H1 (cell line): Measurements from ENCODE around the gene CDKN1B. TPM values are rescaled to one million over a fixed set of nuclear protein-coding genes. Genes with fewer than 3 reads are reported as not detected.
A peak's percentile ranks its signal among the peaks of the same experiment; 100 is the strongest.

Experiments
- CTCF ChIA-PET: fragments of 300-600 bp; sonication (Branson Sonifier 250); formaldehyde crosslinking; loops from one replicate; lab custom pipeline; 2021; ENCODE audit not compliant: partially characterized antibody; lab: Charles Lee
- POLR2A ChIA-PET: fragments of 300-600 bp; sonication (Branson Sonifier 250); formaldehyde crosslinking; loops from one replicate; lab custom pipeline; 2021; ENCODE audit warnings: inconsistent platforms; ENCODE audit not compliant: partially characterized antibody; lab: Charles Lee
- DNase-seq, 2 experiments: peaks; one replicate each; pipeline versions ENCODE4 v3.0.0 to v3.0.0-alpha.2; 2010 to 2022; ENCODE audit warnings: low spot score in 2 of 2, low read depth in 1 of 2, mixed read lengths in 1 of 2
- FAIRE-seq: peaks from 2 replicates; lab custom pipeline; 2011; peaks lifted over from hg19 to GRCh38; lab: Jason Lieb, UNC
- H2AFZ ChIP-seq: 2 replicates; pipeline ENCODE4 v1.8.1; 2012; ENCODE audit warnings: low read length, inconsistent platforms
- H2AK5ac ChIP-seq: 2 replicates; pipeline ENCODE4 v1.6.1; 2013; ENCODE audit warnings: low read depth, low read length
- H2BK120ac ChIP-seq: replicated peaks from 2 replicates; pipeline ENCODE3; 2013; ENCODE audit warnings: low read depth, low read length, inconsistent platforms
- H2BK12ac ChIP-seq: 2 replicates; pipeline ENCODE4 v1.6.1; 2013; ENCODE audit warnings: low read depth, low read length
- H2BK15ac ChIP-seq: 2 replicates; pipeline ENCODE4 v1.6.1; 2013; ENCODE audit warnings: low read length
- H2BK20ac ChIP-seq: 2 replicates; pipeline ENCODE4 v1.6.1; 2013; ENCODE audit warnings: low read length
- H2BK5ac ChIP-seq: 2 replicates; pipeline ENCODE4 v1.6.1; 2013; ENCODE audit warnings: low read depth, low read length
- H3K14ac ChIP-seq: 2 replicates; pipeline ENCODE4 v1.6.1; 2013; ENCODE audit warnings: inconsistent platforms; ENCODE audit not compliant: insufficient read length
- H3K18ac ChIP-seq: 2 replicates; pipeline ENCODE4 v1.6.1; 2013; ENCODE audit warnings: low read length; ENCODE audit errors: extremely low read depth
- H3K23ac ChIP-seq: 2 replicates; pipeline ENCODE4 v1.6.1; 2013; ENCODE audit warnings: inconsistent platforms; ENCODE audit not compliant: insufficient read length
- H3K23me2 ChIP-seq: 2 replicates; pipeline ENCODE4 v1.6.1; 2013; ENCODE audit warnings: low read depth, low read length
- H3K27ac ChIP-seq: 2 replicates; pipeline ENCODE4 v1.6.1; 2011; ENCODE audit warnings: low read depth, low read length, inconsistent platforms
- H3K27me3 ChIP-seq, 4 experiments: replicated peaks in 1 of 4; 1 replicate in 1 of 4; 2 replicates in 3 of 4; pipeline versions ENCODE4 v1.6.1 to v1.8.1; 2011 to 2013; ENCODE audit warnings: low read length in 3 of 4, mild to moderate bottlenecking in 3 of 4, inconsistent platforms in 2 of 4, mixed read lengths in 2 of 4, moderate library complexity in 1 of 4; ENCODE audit not compliant: control insufficient read depth in 3 of 4, insufficient read depth in 3 of 4; ENCODE audit errors: extremely low read depth in 1 of 4
- H3K36me3 ChIP-seq, 4 experiments: 2 replicates each; pipeline versions ENCODE4 v1.6.1 to v1.8.1; 2011 to 2013; ENCODE audit warnings: mild to moderate bottlenecking in 4 of 4, low read length in 3 of 4, moderate library complexity in 2 of 4, control low read depth in 1 of 4, inconsistent platforms in 1 of 4; ENCODE audit not compliant: insufficient read depth in 4 of 4, control insufficient read depth in 2 of 4
- H3K4ac ChIP-seq: replicated peaks from 2 replicates; pipeline ENCODE3; 2013; ENCODE audit warnings: low read length, low read depth, mixed read lengths, inconsistent platforms; ENCODE audit not compliant: insufficient read length
- H3K4me1 ChIP-seq, 4 experiments: replicated peaks in 1 of 4; 1 replicate in 1 of 4; 2 replicates in 3 of 4; pipeline versions ENCODE4 v1.6.1 to v1.8.1; 2011 to 2013; ENCODE audit warnings: low read length in 3 of 4, inconsistent platforms in 2 of 4, mixed read lengths in 1 of 4; ENCODE audit not compliant: insufficient read depth in 4 of 4, control insufficient read depth in 3 of 4
- H3K4me2 ChIP-seq, 2 experiments: 2 replicates each; pipeline versions ENCODE4 v1.6.1 to v1.8.1; 2011 to 2013; ENCODE audit warnings: low read depth in 2 of 2, low read length in 2 of 2, control low read depth in 1 of 2, inconsistent platforms in 1 of 2, mild to moderate bottlenecking in 1 of 2; ENCODE audit not compliant: insufficient read depth in 1 of 2
- H3K4me3 ChIP-seq, 4 experiments: fragments of 200-600, 300-600 bp in 1 of 4; sonication (generic), shearing (Covaris generic), sonication (Bioruptor Twin) in 1 of 4; 2 replicates each; pipeline versions ENCODE4 v1.5.1 to v1.8.1; 2011 to 2016; ENCODE audit warnings: low read length in 4 of 4, low read depth in 3 of 4, control low read depth in 2 of 4, inconsistent platforms in 2 of 4, mild to moderate bottlenecking in 2 of 4, mixed read lengths in 1 of 4, moderate library complexity in 1 of 4; ENCODE audit not compliant: insufficient read depth in 2 of 4; ENCODE audit errors: extremely low read depth in 1 of 4
- H3K56ac ChIP-seq: replicated peaks from 2 replicates; pipeline ENCODE3; 2013; ENCODE audit warnings: low read depth, mild to moderate bottlenecking, mixed read lengths, low read length, inconsistent platforms; ENCODE audit not compliant: insufficient read length
- H3K79me1 ChIP-seq: 2 replicates; pipeline ENCODE4 v1.6.1; 2013; ENCODE audit warnings: low read depth, low read length, control low read depth
- H3K79me2 ChIP-seq, 2 experiments: 2 replicates each; pipeline versions ENCODE4 v1.6.1 to v1.8.1; 2012 to 2013; ENCODE audit warnings: low read length in 2 of 2, mild to moderate bottlenecking in 2 of 2, inconsistent platforms in 1 of 2; ENCODE audit not compliant: insufficient read depth in 2 of 2, control insufficient read depth in 1 of 2
- H3K9ac ChIP-seq, 4 experiments: replicated peaks in 1 of 4; 1 replicate in 1 of 4; 2 replicates in 3 of 4; pipeline versions ENCODE4 v1.6.1 to v1.8.1; 2011 to 2013; ENCODE audit warnings: low read depth in 3 of 4, low read length in 3 of 4, control low read depth in 2 of 4, mild to moderate bottlenecking in 2 of 4, moderate library complexity in 2 of 4, inconsistent platforms in 1 of 4; ENCODE audit errors: extremely low read depth in 1 of 4
- H3K9me3 ChIP-seq, 2 experiments: 2 replicates each; pipeline versions ENCODE4 v1.6.1 to v1.8.1; 2012 to 2013; ENCODE audit warnings: mild to moderate bottlenecking in 2 of 2, moderate library complexity in 2 of 2, control low read depth in 1 of 2, inconsistent platforms in 1 of 2, low read depth in 1 of 2, low read length in 1 of 2, mixed read lengths in 1 of 2; ENCODE audit not compliant: insufficient read depth in 2 of 2
- H4K20me1 ChIP-seq, 2 experiments: replicated peaks in 1 of 2; 2 replicates each; pipeline versions ENCODE3 to v1.8.1; 2011 to 2013; ENCODE audit warnings: inconsistent platforms in 2 of 2, low read length in 2 of 2, mild to moderate bottlenecking in 1 of 2; ENCODE audit not compliant: insufficient read depth in 2 of 2, control insufficient read depth in 1 of 2
- H4K5ac ChIP-seq: 2 replicates; pipeline ENCODE4 v1.6.1; 2013; ENCODE audit warnings: low read length, low read depth, mixed read lengths, inconsistent platforms; ENCODE audit not compliant: insufficient read length
- H4K8ac ChIP-seq: 2 replicates; pipeline ENCODE4 v1.8.0; 2013; ENCODE audit warnings: mild to moderate bottlenecking, moderate library complexity, low read length, inconsistent platforms; ENCODE audit not compliant: insufficient read depth; ENCODE audit errors: extremely low read depth
- H4K91ac ChIP-seq: replicated peaks from 2 replicates; pipeline ENCODE3; 2013; ENCODE audit warnings: low read length, mixed read lengths, inconsistent platforms; ENCODE audit not compliant: insufficient read length
- CBX5 ChIP-seq: fragments of 300-800, 300-1000 bp; sonication (generic); IDR thresholded peaks from 2 replicates; pipeline ENCODE4 v1.7.1; 2016; ENCODE audit warnings: antibody characterized with exemption, low read length, low read depth
- EP300 ChIP-seq, 2 experiments: IDR thresholded peaks; 1 replicate in 1 of 2; 2 replicates in 1 of 2; pipeline ENCODE4 v1.6.1; 2011 to 2012; ENCODE audit warnings: low read depth in 2 of 2, low read length in 2 of 2, mild to moderate bottlenecking in 2 of 2, borderline replicate concordance in 1 of 2, inconsistent platforms in 1 of 2, moderate library complexity in 1 of 2
- MAFK ChIP-seq: IDR thresholded peaks from 2 replicates; pipeline ENCODE4 v1.6.1; 2012; ENCODE audit warnings: low read depth, mild to moderate bottlenecking, improper control_type of control experiment, low read length
- PHF8 ChIP-seq: fragments of 200-600 bp; sonication (generic); conservative IDR thresholded peaks from 2 replicates; pipeline ENCODE4 v1.7.1; 2012; ENCODE audit warnings: low read depth, mild to moderate bottlenecking, inconsistent platforms, low read length, moderate library complexity
- POLR2AphosphoS5 ChIP-seq: IDR thresholded peaks from 2 replicates; pipeline ENCODE4 v1.6.1; 2011; ENCODE audit warnings: low read depth, low read length
- SIN3A ChIP-seq, 2 experiments: IDR thresholded peaks in 1 of 2; conservative IDR thresholded peaks in 1 of 2; 2 replicates each; pipeline ENCODE4 v1.6.1; 2011 to 2012; ENCODE audit warnings: low read length in 2 of 2, improper control_type of control experiment in 1 of 2, low read depth in 1 of 2, mild to moderate bottlenecking in 1 of 2
- WGBS, 2 experiments: shearing (Covaris generic) in 1 of 2; methylation state at CpG; one replicate each; pipeline versions ENCODE4 v1.1.6 to v1.1.7; 2013 to 2015; ENCODE audit warnings: low lambda C conversion rate in 2 of 2, mixed read lengths in 2 of 2, inconsistent platforms in 1 of 2, low coverage in 1 of 2, missing lambda C conversion rate in 1 of 2; ENCODE audit not compliant: insufficient replicate concordance in 2 of 2, insufficient coverage in 1 of 2, insufficient read length in 1 of 2; ENCODE audit errors: extremely low coverage in 1 of 2, missing lambda C conversion rate in 1 of 2; 5-methylcytosine and 5-hydroxymethylcytosine counted together
- polyA plus RNA-seq, 7 experiments: library from polyadenylated mRNA; depleted of rRNA in 3 of 7; stranded (reverse) in 5 of 7; unstranded in 2 of 7; fragments of >200 nt in 5 of 7; fragments of 200-250 nt in 2 of 7; gene quantifications; 1 replicate in 5 of 7; 2 replicates in 1 of 7; 4 replicates in 1 of 7; pipeline versions ENCODE4 v1.2.1 to v1.2.3, GENCODE V29; 2011 to 2013; ENCODE audit warnings: missing spikeins in 2 of 7, mixed read lengths in 2 of 7
- total RNA-seq: library from RNA; stranded (reverse); fragmentation: NEBNext Ultra II Directional; extraction: Animal tissue kit (Norgen Biotek cat#: 25700); gene quantifications from 2 replicates; pipeline ENCODE4 v1.2.1, GENCODE V29; 2021
- TF ChIP-seq, protein P1 (sequence below), 3 experiments: IDR thresholded peaks; 1 replicate in 2 of 3; 2 replicates in 1 of 3; pipeline versions ENCODE4 v1.5.1 to v1.6.1; 2011; ENCODE audit warnings: low read length in 3 of 3, mild to moderate bottlenecking in 3 of 3, inconsistent platforms in 2 of 3, low read depth in 1 of 3, moderate library complexity in 1 of 3; ENCODE audit not compliant: insufficient read depth in 1 of 3; ENCODE audit errors: control extremely low read depth in 1 of 3

CDKN1B gene
- total and polyA plus RNA-seq, 2 of the 8 experiments (the other 6 are each of a cell fraction or from before 2014, with no cell fraction given): 6.5 to 27.2 TPM

DNA sequence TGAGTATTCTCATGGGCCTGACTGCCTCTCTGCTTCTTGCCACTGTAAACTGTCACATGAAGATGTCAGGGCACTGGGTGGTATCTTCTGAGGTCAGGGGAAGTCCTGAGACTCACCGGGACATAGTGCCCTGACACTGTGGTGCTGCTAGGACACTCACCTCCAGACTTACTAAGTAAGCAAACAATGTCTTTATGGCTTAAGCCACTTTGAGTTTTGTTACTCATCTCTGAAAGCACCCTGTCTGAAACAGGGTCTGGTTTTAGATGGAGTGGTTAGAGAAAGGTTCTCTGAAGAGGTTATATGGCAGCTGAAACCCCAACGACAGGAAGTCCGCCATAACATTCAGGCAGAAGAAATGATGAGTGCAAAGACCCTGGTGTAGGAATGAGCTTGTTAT, 43.9 kb upstream of the CDKN1B start:
- TF ChIP-seq, protein P1, sequence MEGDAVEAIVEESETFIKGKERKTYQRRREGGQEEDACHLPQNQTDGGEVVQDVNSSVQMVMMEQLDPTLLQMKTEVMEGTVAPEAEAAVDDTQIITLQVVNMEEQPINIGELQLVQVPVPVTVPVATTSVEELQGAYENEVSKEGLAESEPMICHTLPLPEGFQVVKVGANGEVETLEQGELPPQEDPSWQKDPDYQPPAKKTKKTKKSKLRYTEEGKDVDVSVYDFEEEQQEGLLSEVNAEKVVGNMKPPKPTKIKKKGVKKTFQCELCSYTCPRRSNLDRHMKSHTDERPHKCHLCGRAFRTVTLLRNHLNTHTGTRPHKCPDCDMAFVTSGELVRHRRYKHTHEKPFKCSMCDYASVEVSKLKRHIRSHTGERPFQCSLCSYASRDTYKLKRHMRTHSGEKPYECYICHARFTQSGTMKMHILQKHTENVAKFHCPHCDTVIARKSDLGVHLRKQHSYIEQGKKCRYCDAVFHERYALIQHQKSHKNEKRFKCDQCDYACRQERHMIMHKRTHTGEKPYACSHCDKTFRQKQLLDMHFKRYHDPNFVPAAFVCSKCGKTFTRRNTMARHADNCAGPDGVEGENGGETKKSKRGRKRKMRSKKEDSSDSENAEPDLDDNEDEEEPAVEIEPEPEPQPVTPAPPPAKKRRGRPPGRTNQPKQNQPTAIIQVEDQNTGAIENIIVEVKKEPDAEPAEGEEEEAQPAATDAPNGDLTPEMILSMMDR (IDR thresholded peaks at IDR 0.05; ENCODE audit: control extremely low read depth in 1 of 3, insufficient read depth in 1 of 3, low read depth in 1 of 3, low read length in 3 of 3): no peak
- TF ChIP-seq PHF8: no peak
- no peak for TF ChIP-seq MAFK
- no peak for TF ChIP-seq POLR2AphosphoS5
- no peak for TF ChIP-seq CBX5
- no peak for TF ChIP-seq SIN3A (conservative IDR thresholded peaks at IDR 0.05 in 1 of 2, IDR thresholded peaks at IDR 0.05 in 1 of 2; ENCODE audit: low read depth in 1 of 2, low read length in 2 of 2)
- no peak for TF ChIP-seq EP300 (IDR thresholded peaks at IDR 0.05; ENCODE audit: borderline replicate concordance in 1 of 2, low read depth in 2 of 2, low read length in 2 of 2)
- Histone ChIP-seq H3K27ac (no peak overlapping the region), H3K23ac (no peak overlapping the region), H2BK15ac (no peak overlapping the region), H3K56ac (no peak overlapping the region), H3K9me3 (no peaks in the 10 kb centered on the region), H3K18ac (no peak overlapping the region), H3K79me1 (peaks cover 4% of the 10 kb centered on the region; the same call in 1 of the 2 replicates), H2AFZ (no peak overlapping the region), H4K8ac (no peak overlapping the region), H3K4ac (no peak overlapping the region), H3K4me3 (no peak overlapping the region), H2BK20ac (no peak overlapping the region), H3K4me2 (no peak overlapping the region), H4K91ac (no peak overlapping the region), H3K14ac (no peak overlapping the region), H3K4me1 (peaks cover 0 to 14% (median 7%) of the 10 kb centered on the region in 4 experiments; a peak in 6 of 7 replicates), H3K36me3 (peaks cover 0 to 3% (median 0%) of the 10 kb centered on the region in 4 experiments; a peak in 2 of 8 replicates), H3K23me2 (no peaks in the 10 kb centered on the region), H4K5ac (no peak overlapping the region), H2AK5ac (no peak overlapping the region; the same call in 1 of the 2 replicates), H3K9ac (no peak overlapping the region), H3K27me3 (peaks cover 15 to 32% (median 27%) of the 10 kb centered on the region in 4 experiments), H2BK12ac (no peak overlapping the region; the same call in 1 of the 2 replicates), H3K79me2 (peaks cover 0 to 28% of the 10 kb centered on the region in 2 experiments; a peak in 2 of 4 replicates), H4K20me1 (peaks cover 15 to 19% of the 10 kb centered on the region in 2 experiments), H2BK5ac (no peak overlapping the region), H2BK120ac (no peak overlapping the region)
- DNase-seq: peak in 1 of 2 experiments; percentile 39
- FAIRE-seq: no peak
- ChIA-PET CTCF (interaction anchor here (0.7 to 1.3 kb wide), 2 partner anchors 17 to 31 kb away, joined by 3 read pairs; no protein-coding TSS in a partner anchor), POLR2A (interaction anchor here (0.6 to 3.0 kb wide), 2 partner anchors 9 to 451 kb away, joined by 5 to 16 read pairs; no protein-coding TSS in a partner anchor)
- 89% methylated on average over 3 of the region's 3 CpGs; no CpG with 5 or more reads in 1 of the 2 experiments for WGBS, 2 experiments
